NCI-H2196 treated with DMSO at 0.1 percent for 48 hours (cell line): ENCODE results near the gene MIOS.
"Not testable (repeated sequence)": the region's sequence is repeated elsewhere in the genome, so short reads cannot be mapped to it uniquely, and the experiment has no call there.

Source experiments
- DNase-seq: peaks from one replicate; lab custom pipeline; 2025; ENCODE audit not compliant: unreplicated experiment; lab: John Stamatoyannopoulos, UW

The MIOS gene

DNA sequence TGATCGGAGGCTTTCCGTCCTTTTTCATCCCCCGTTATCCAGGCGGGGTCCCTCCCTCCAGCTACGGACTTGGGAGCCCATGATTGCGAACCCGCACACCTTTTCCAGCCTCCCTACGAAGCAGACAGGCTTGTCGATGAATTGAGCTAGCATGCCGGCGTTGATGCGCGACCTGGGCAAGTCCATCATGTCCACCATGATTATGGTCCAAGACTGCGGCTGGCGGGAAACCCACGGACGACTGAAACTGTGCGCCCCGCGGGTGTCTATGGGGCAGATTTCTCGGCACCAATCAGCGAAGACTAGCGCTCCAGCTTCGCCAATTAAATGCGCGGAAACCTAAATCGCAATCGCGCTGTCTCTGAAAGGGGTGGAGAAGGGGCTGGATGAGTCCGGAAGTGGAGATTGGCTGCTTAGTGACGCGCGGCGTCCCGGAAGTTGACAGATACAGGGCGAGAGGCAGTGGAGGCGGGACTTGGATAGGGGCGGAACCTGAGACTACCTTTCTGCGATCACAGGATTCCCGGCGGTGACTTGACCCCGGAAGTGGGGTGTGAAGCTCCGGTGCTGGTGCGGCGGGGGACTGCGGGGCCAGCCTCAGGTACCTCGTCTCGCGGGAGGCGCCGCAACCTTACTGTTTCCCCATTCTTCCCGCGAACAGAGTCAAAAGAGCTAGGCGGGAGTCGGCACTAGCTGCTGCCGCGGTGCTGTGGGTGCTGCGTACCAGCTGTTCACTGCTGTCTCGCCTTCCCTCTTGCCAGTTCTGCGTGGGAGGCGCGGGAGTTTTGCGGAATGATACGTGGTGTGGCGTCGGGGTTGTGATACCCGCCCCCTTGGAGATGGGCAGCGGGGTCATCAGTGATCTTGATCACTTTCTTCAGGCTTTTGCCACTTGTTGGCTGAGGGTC lies 73.8 kb downstream of the MIOS start, which contains the start of gene UMAD1:
Gene UMAD1 (plus strand): TSS at position 532 of the 908 bp plus-strand sequence. CDS start 32,620 bp downstream, outside the sequence.
- peak; percentile 99 for DNase-seq

DNA sequence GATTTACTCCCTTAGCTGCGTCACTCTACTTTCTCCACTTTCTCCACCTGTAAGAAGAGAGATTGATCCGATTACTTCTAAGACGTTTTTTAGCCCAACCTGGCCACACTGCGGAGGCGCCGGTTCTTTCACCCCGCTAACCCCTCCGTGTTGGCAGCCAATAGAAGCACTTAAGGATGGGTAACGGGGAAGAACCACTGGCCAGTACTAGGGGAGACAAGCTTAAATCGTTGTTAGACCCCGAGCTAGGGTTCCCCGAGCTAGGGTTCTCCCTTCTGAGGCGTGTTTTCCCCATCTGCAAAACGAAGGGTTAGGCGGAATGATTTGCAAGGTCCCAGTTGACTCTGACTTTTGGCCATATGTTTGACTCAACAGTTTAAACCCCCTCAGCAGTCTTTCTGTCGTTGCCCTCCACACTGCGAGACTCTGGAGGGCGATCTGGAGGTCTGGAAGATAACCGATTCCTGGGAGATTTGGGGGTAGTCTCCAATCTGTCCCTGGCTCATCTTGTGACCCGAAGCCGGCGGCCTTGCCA lies 74.5 kb downstream of the MIOS start:
- DNase-seq = no peak

DNA sequence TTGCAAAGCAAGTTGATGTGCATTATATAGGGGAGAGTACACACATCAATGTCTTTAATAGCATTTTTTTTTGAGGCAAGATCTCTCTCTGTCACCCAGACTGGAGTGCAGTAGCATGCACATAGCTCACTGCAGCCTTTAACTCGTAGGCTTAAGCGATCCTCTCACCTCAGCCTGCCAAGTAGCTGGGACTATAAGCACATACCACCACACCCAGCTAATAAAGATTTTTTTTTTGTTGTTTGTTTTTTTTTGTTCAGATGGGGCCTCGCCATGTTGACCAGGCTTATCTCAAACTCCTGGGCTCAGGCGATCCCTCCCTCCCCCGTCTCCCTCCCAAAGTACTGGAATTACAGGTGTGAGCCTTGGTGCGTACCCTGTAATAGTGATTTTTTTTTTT lies 75.4 kb downstream of the MIOS start:
- no peak for DNase-seq

DNA sequence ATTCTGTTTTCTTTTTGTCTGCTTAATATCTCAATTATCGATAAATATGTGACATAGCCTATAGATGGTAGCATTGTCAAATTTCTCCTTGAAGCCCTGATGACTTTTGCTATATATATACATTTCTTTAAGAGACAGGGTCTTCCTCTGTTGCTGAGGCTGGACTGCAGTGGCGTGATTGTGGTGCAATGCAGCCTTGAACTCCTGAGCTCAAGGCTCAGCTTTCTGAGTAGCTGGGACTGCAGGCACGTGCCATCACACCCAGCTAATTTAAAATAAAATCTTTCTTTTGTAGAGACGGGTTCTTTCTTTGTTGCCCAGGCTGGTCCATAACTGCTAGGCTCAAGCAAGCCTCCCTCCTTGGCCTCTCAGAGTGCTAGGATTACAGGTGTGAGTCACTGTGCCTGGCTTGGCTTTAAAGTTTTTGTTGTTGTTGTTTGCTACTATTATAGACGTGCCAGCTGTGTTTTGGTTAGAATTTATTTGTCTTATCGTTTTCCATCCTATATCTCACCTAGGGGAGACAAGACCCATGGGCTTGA lies 80.9 kb downstream of the MIOS start:
- no peak for DNase-seq

DNA sequence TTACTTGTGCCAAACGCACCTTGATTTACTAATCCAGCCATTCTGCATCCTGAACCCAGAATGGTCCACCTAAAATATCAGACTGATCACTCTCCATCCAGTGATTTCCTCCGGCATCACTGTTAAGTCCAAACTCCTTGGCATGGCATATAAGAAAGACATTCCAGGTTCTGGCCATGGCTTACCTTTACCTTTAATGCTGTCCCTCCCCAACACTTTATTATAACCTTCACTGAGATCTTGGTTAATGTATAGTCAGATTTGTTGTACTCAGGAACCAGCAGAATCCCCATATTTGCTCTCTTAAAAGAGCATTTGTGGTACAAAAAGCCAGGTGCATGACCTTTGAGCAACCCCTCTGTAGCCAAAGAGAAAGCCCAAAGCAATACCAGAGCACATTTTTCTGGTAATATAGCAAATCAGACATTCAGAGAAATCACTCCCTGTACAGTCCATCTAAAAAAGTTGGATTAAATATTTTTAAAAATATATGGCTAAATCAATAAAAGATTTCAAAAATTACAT lies 84.1 kb downstream of the MIOS start:
- DNase-seq = no peak

DNA sequence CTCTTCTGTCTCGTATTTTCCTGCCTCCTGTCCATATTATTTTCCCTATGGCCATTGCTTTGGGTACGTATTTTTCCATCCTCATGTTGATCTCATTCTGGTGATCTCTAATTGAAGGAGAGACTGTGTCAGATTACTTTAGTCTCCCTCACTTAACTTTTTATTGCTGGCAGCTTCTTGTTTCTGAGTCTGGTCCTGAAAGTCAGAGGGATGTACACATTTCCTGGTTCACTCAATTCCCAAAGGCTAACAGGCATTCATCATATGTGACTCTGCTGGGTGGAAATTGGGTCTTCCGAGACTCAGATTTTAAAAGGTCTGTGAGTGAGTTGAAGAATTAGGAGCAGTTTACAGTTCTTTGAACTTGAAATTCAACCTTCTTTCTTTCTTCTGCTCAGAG lies 84.8 kb downstream of the MIOS start:
- DNase-seq = no peak

DNA sequence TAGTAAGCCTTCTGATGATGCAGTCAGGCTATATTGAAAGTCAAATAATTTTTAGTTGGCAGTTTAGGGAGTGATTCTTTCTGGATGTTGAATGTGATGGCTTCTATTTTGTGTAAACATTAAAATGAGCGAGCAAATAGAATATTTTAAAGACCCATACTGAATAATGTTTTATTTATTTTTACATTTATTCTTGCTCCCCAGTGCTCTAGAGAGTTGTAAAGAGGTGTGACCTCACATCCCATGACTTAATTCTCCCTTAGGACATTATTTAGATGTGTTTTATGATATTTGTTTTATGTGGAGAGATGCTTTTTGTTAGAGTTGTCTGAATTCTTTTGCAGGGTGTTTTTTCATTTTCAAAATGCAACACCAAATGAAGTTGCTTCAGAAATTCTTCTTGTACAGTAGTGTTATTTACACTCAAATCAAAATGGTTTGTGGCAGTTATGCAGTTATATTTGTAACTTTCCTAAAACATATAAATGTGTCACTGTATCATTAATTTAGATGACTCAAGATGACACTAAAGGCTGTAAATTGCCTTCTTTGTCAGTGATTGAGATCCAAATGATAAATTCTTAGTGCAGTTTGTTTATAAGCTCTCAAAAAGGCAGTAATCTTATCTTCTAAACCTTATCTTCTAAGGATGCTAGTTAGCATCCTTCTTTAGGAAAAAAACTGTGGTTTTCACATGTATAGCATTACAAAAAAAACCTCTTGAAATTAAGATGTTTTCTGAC lies 86.3 kb downstream of the MIOS start:
- DNase-seq = no peak

DNA sequence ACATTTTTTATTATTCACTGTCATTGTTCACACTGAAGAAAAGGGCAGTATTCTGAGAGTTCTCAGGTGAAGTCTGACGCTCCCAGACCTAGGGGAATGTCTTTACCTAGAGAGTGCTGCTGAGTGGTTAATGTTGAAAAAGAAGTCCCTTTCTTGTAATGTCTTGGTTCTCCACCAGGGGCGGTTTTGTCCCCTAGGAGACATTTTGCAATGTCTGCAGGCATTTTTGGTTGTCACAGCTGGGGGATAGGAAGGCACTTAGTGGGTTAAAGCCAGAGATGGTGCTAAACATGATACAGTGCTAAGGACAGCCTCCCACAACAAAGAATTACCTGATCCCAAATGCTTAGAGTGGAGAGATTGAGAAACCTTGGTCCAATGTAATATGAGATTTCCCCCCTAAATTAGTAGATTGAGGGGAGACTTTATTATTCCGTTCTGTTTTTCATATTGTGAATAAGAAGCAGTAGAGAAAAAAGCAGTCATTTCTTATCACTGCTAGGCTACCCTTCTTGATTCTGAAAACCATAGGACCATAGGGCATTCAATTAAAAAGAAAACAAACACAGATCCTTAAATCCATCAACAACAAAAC lies 87.0 kb downstream of the MIOS start:
- no peak for DNase-seq

DNA sequence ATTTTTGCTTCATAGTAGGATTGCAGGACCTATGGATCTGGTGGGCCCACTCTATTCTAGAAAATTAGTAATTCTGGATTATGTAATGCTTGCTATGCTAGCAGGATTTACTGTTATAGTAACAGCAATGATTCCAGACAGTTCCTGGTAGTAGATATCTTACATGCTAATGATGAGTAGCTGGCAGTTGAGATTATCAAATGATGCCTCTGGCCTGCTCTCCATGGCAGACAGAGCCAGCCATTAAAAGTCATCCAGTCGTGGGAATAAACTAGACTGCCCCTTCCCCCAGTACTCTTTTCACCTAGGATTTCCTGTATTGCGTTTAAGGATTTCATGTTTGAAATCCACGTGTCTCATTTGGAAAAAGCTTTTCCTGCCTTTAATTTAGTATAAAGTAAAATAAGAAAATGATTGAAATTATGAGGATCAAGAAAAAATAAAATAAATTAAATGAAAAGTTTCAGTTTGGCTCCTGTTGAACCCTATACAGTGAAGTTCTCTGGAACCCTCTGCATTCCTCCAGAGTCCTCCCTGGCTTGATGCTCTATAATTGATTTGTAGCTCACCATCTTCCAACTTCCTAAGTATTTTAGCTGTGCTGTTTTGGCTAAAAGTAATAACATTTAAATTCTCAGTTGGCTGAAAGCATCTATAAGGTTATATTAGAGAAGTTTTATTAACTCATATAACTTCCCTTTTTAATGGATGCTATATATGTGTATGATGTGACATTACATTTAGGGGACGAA lies 88.5 kb downstream of the MIOS start:
- no peak for DNase-seq

DNA sequence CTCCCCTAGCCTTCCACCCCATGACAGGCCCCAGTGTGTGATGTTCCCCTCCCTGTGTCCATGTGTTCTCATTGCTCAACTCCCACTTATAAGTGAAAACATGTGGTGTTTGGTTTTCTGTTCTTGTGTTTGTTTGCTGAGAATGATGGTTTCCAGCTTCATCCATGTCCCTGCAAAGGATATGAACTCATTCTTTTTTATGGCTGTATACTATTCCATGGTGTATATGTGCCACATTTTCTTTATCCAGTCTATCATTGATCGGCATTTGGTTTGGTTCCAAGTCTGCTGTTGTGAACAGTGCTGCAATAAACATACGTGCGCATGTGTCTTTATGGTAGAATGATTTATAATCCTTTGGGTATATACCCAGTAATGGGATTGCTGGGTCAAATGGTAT lies 89.8 kb downstream of the MIOS start:
- DNase-seq = not testable (repeated sequence)
